ENCODE results near the gene EBLN2. TPM values are rescaled to one million over a fixed set of nuclear protein-coding genes. Genes with fewer than 3 reads are reported as not detected.

EBLN2 gene
- total and polyA plus RNA-seq, 12 donors: 0.28 to 2.0 (median 1.3) TPM

- no peaks in the 10 kb centered on the region for H3K36me3 ChIP-seq
- 86% methylated on average over 20 of the region's 20 CpGs for WGBS, 2 donors
- no peak for ATAC-seq
- no peaks in the 10 kb centered on the region for H3K4me1 ChIP-seq
- no peaks in the 10 kb centered on the region for H3K9me3 ChIP-seq
- no peak overlapping the region for H3K4me3 ChIP-seq
- intact Hi-C loops (cut with DNase I): no loop called here
- H3K27ac ChIP-seq: no peak overlapping the region
- H3K27me3 ChIP-seq: no peaks in the 10 kb centered on the region
- DNase-seq: no peak
- no peak for TF ChIP-seq CTCF (IDR thresholded peaks at IDR 0.05)
Measured at GRCh38 chr3:73110530-73110929, 49.1 kb downstream of the EBLN2 start.

Other genes starting within 250 kb of the EBLN2 start
- gene SHQ1, start 213.2 kb upstream of the EBLN2 start, total RNA-seq: 10 to 100 TPM; 13.9 to 24.0 (median 19.7) TPM
- gene SHQ1, start 213.2 kb upstream of the EBLN2 start, polyA plus RNA-seq: 10 to 100 TPM in 1 of 2 donors, 1 to 10 TPM in 1; 8.0 to 14.3 TPM
- 10 to 100 TPM; 10.3 to 26.7 (median 14.6) TPM for gene GXYLT2, start 173.6 kb upstream of the EBLN2 start, total RNA-seq
- 1 to 10 TPM; 1.5 to 2.2 TPM for gene GXYLT2, start 173.6 kb upstream of the EBLN2 start, polyA plus RNA-seq
- 10 to 100 TPM; 43.1 to 75.4 (median 50.6) TPM for gene PPP4R2, start 64.8 kb upstream of the EBLN2 start, total RNA-seq
- 10 to 100 TPM in 1 of 2 donors, 1 to 10 TPM in 1; 9.8 to 20.6 TPM for gene PPP4R2, start 64.8 kb upstream of the EBLN2 start, polyA plus RNA-seq